Esophagus squamous epithelium (tissue), 5 donors: ENCODE measurements around the gene SLAIN2. TPM values are rescaled to one million over a fixed set of nuclear protein-coding genes. Genes with fewer than 3 reads are reported as not detected.

Source experiments
- DNase-seq: peaks from one replicate; lab custom pipeline; 2025; lab: John Stamatoyannopoulos, UW
- H3K27ac ChIP-seq, 4 donors: fragments of 200-600 bp; sonication (generic); one replicate each; pipeline ENCODE4 v1.5.1; 2016 to 2019; ENCODE audit warnings: mild to moderate bottlenecking in 1 of 4
- H3K27me3 ChIP-seq, 4 donors: fragments of 200-600 bp; sonication (generic); 1 replicate in 3 of 4; 2 replicates in 1 of 4; pipeline versions ENCODE4 v1.5.1 to v1.6.0; 2017 to 2021; ENCODE audit warnings: antibody characterized with exemption in 1 of 4
- H3K36me3 ChIP-seq, 3 donors: fragments of 200-600 bp; sonication (generic); one replicate each; pipeline ENCODE4 v1.5.1; 2016 to 2019
- H3K4me1 ChIP-seq, 3 donors: fragments of 200-600 bp; sonication (generic); one replicate each; pipeline ENCODE4 v1.5.1; 2017 to 2019
- H3K4me3 ChIP-seq, 4 donors: fragments of 200-600 bp; sonication (generic); 1 replicate in 3 of 4; 2 replicates in 1 of 4; pipeline ENCODE4 v1.5.1; 2016 to 2019; ENCODE audit warnings: mild to moderate bottlenecking in 2 of 4, moderate library complexity in 1 of 4
- H3K9me3 ChIP-seq, 3 donors: fragments of 200-600 bp; sonication (generic); one replicate each; pipeline ENCODE4 v1.5.1; 2016 to 2019
- CTCF ChIP-seq, 6 experiments: fragments of 450-650 bp in 4 of 6; fragments of 200-600 bp in 2 of 6; sonication (generic) in 2 of 6; IDR thresholded peaks; one replicate each; pipeline ENCODE4 v1.5.1; 2016 to 2019; ENCODE audit warnings: antibody characterized with exemption in 6 of 6, mild to moderate bottlenecking in 4 of 6, moderate library complexity in 4 of 6
- POLR2A ChIP-seq, 4 donors: fragments of 450-650 bp; IDR thresholded peaks; one replicate each; pipeline ENCODE4 v1.6.1; 2017; ENCODE audit warnings: antibody characterized with exemption in 4 of 4, mild to moderate bottlenecking in 4 of 4, moderate library complexity in 3 of 4
- WGBS, 2 donors: methylation state at CpG; one replicate each; pipeline ENCODE4 v1.1.5; 2018; 5-methylcytosine and 5-hydroxymethylcytosine counted together
- intact Hi-C: fragments of 100-400 bp; cut with DNase I; formaldehyde crosslinking; loops from one replicate; pipeline ENCODE4 v1.15.0; 2022
- total RNA-seq, 4 donors: library from RNA; depleted of rRNA; stranded (reverse); fragments of >200 nt; gene quantifications; one replicate each; pipeline ENCODE4 v1.1.0, GENCODE V29; 2016
- donor health status: DM: yes; HTN: yes; CAD: no.

The SLAIN2 gene
- total RNA-seq, 4 donors from 2014 or later: 30.1 to 88.9 (median 75.4) TPM

GRCh38 chr4:48343551-48343950 is 2.2 kb downstream of the SLAIN2 start:
- WGBS, 2 donors: 31 to 43% methylated on average over 1 of the region's 1 CpG

GRCh38 chr4:48345542-48345941 is 4.2 kb downstream of the SLAIN2 start:
- no peak overlapping the region for H3K27ac ChIP-seq
- H3K4me3 ChIP-seq: no peak overlapping the region
- 79 to 81% methylated on average over 3 of the region's 3 CpGs for WGBS, 2 donors
- no peak for DNase-seq
- H3K9me3 ChIP-seq: no peaks in the 10 kb centered on the region
- H3K4me1 ChIP-seq: peaks cover 9 to 81% (median 23%) of the 10 kb centered on the region in 3 donors
- no peaks in the 10 kb centered on the region for H3K36me3 ChIP-seq
- no peaks in the 10 kb centered on the region for H3K27me3 ChIP-seq
- TF ChIP-seq CTCF (IDR thresholded peaks at IDR 0.05): no peak
- no peak for TF ChIP-seq POLR2A (IDR thresholded peaks at IDR 0.05)
- intact Hi-C loops: no loop called here

More at GRCh38 chr4:48343551-48343950, 2.2 kb downstream of the SLAIN2 start:
- no peaks in the 10 kb centered on the region for H3K36me3 ChIP-seq
- intact Hi-C loops: no loop called here
- H3K27ac ChIP-seq: peak overlapping the region in 2 of 4 donors; percentile 34 to 99
- peaks cover 4 to 83% (median 27%) of the 10 kb centered on the region in 3 donors for H3K4me1 ChIP-seq
- H3K27me3 ChIP-seq: no peaks in the 10 kb centered on the region
- peak overlapping the region in 3 of 4 donors; percentile 80 to 90 (median 89) for H3K4me3 ChIP-seq
- no peaks in the 10 kb centered on the region for H3K9me3 ChIP-seq
- DNase-seq: no peak
- no peak for TF ChIP-seq CTCF (IDR thresholded peaks at IDR 0.05)
- TF ChIP-seq POLR2A (IDR thresholded peaks at IDR 0.05): no peak

- intact Hi-C loops: no loop called here
- H3K4me3 ChIP-seq: no peak overlapping the region
Measured at GRCh38 chr4:48346594-48346993, 5.3 kb downstream of the SLAIN2 start.

GRCh38 chr4:48347282-48347921 is 6.1 kb downstream of the SLAIN2 start:
- intact Hi-C loops: no loop called here
- no peaks in the 10 kb centered on the region for H3K9me3 ChIP-seq
- no peak overlapping the region for H3K4me3 ChIP-seq
- H3K4me1 ChIP-seq: peaks cover 9 to 88% (median 23%) of the 10 kb centered on the region in 3 donors
- H3K27me3 ChIP-seq: no peaks in the 10 kb centered on the region
- 92 to 94% methylated on average over 7 of the region's 7 CpGs for WGBS, 2 donors
- H3K27ac ChIP-seq: no peak overlapping the region
- no peak for DNase-seq
- TF ChIP-seq CTCF (IDR thresholded peaks at IDR 0.05): no peak
- no peak for TF ChIP-seq POLR2A (IDR thresholded peaks at IDR 0.05)
- H3K36me3 ChIP-seq: no peaks in the 10 kb centered on the region

More at GRCh38 chr4:48346594-48346993, 5.3 kb downstream of the SLAIN2 start:
- DNase-seq: no peak
- Histone ChIP-seq H3K4me1 (peaks cover 9 to 89% (median 23%) of the 10 kb centered on the region in 3 donors), H3K9me3 (no peaks in the 10 kb centered on the region), H3K27ac (no peak overlapping the region), H3K27me3 (no peaks in the 10 kb centered on the region), H3K36me3 (no peaks in the 10 kb centered on the region)
- TF ChIP-seq POLR2A (IDR thresholded peaks at IDR 0.05) (no peak), CTCF (IDR thresholded peaks at IDR 0.05) (no peak)

- Histone ChIP-seq H3K36me3 (no peaks in the 10 kb centered on the region), H3K4me1 (peaks cover 5 to 69% (median 14%) of the 10 kb centered on the region in 3 donors), H3K9me3 (no peaks in the 10 kb centered on the region), H3K27ac (no peak overlapping the region), H3K4me3 (no peak overlapping the region), H3K27me3 (no peaks in the 10 kb centered on the region)
- 91 to 95% methylated on average over 1 of the region's 1 CpG for WGBS, 2 donors
- TF ChIP-seq POLR2A (IDR thresholded peaks at IDR 0.05) (no peak), CTCF (IDR thresholded peaks at IDR 0.05) (no peak)
- intact Hi-C loops: no loop called here
- no peak for DNase-seq
Measured at GRCh38 chr4:48350871-48351270, 9.5 kb downstream of the SLAIN2 start.
